Liver (tissue), 9 donors: Measurements from ENCODE around the gene RABEP1. TPM values are rescaled to one million over a fixed set of nuclear protein-coding genes. Genes with fewer than 3 reads are reported as not detected.
"Not testable (repeated sequence)": the region's sequence is repeated elsewhere in the genome, so short reads cannot be mapped to it uniquely, and the experiment has no call there.

ENCODE experiments used
- DNase-seq: peaks from one replicate; pipeline ENCODE4 v3.0.0-alpha.2; 2017; ENCODE audit warnings: low spot score
- H3K27ac ChIP-seq, 2 donors: one replicate each; pipeline ENCODE4 v1.7.0; 2013; ENCODE audit warnings: inconsistent platforms in 2 of 2, low read length in 2 of 2, control low read depth in 1 of 2, low read depth in 1 of 2, mild to moderate bottlenecking in 1 of 2
- H3K27me3 ChIP-seq, 4 donors: one replicate each; pipeline versions ENCODE4 v1.6.1 to v1.7.0; 2013; ENCODE audit warnings: low read length in 3 of 4, inconsistent platforms in 1 of 4, mild to moderate bottlenecking in 1 of 4, moderate library complexity in 1 of 4; ENCODE audit not compliant: control insufficient read depth in 4 of 4, insufficient read depth in 4 of 4
- H3K36me3 ChIP-seq, 4 donors: one replicate each; pipeline versions ENCODE4 v1.6.1 to v1.7.0; 2013; ENCODE audit warnings: low read length in 3 of 4, mild to moderate bottlenecking in 3 of 4, low read depth in 1 of 4, moderate library complexity in 1 of 4; ENCODE audit not compliant: control insufficient read depth in 4 of 4, insufficient read depth in 3 of 4
- H3K4me1 ChIP-seq, 4 donors: one replicate each; pipeline versions ENCODE4 v1.6.1 to v1.7.0; 2013; ENCODE audit warnings: low read length in 3 of 4, mild to moderate bottlenecking in 3 of 4, moderate library complexity in 1 of 4; ENCODE audit not compliant: control insufficient read depth in 4 of 4, insufficient read depth in 4 of 4
- H3K4me3 ChIP-seq, 3 donors: one replicate each; pipeline versions ENCODE4 v1.6.1 to v1.7.0; 2013; ENCODE audit warnings: low read length in 3 of 3, control low read depth in 1 of 3, low read depth in 1 of 3, mild to moderate bottlenecking in 1 of 3
- H3K9ac ChIP-seq, 2 donors: one replicate each; pipeline ENCODE4 v1.7.0; 2013; ENCODE audit warnings: low read length in 2 of 2, mild to moderate bottlenecking in 2 of 2, moderate library complexity in 2 of 2, control low read depth in 1 of 2, low read depth in 1 of 2
- H3K9me3 ChIP-seq, 4 donors: one replicate each; pipeline versions ENCODE4 v1.6.1 to v1.7.0; 2013; ENCODE audit warnings: low read length in 3 of 4; ENCODE audit not compliant: control insufficient read depth in 4 of 4
- EGR1 ChIP-seq, 2 donors: IDR thresholded peaks; 2 replicates each; pipeline ENCODE4 v1.6.1; 2016 to 2018; ENCODE audit warnings: antibody characterized with exemption in 2 of 2, low read depth in 2 of 2
- FOXA1 ChIP-seq: IDR thresholded peaks from 2 replicates; pipeline ENCODE4 v1.6.1; 2016; ENCODE audit warnings: antibody characterized with exemption
- FOXA2 ChIP-seq: IDR thresholded peaks from 2 replicates; pipeline ENCODE4 v1.6.1; 2016; ENCODE audit warnings: antibody characterized with exemption
- GABPA ChIP-seq, 2 donors: IDR thresholded peaks in 1 of 2; conservative IDR thresholded peaks in 1 of 2; 2 replicates each; pipeline ENCODE4 v1.6.1; 2016; ENCODE audit warnings: antibody characterized with exemption in 2 of 2, mild to moderate bottlenecking in 1 of 2, moderate library complexity in 1 of 2
- HNF4A ChIP-seq, 2 donors: conservative IDR thresholded peaks; 2 replicates each; pipeline ENCODE4 v1.6.1; 2016; ENCODE audit warnings: antibody characterized with exemption in 2 of 2, mild to moderate bottlenecking in 2 of 2
- JUND ChIP-seq, 2 donors: IDR thresholded peaks; 2 replicates each; pipeline ENCODE4 v1.6.1; 2016; ENCODE audit warnings: antibody characterized with exemption in 2 of 2
- NR2F2 ChIP-seq: IDR thresholded peaks from 2 replicates; pipeline ENCODE4 v1.6.1; 2016; ENCODE audit warnings: antibody characterized with exemption
- RAD21 ChIP-seq, 2 donors: IDR thresholded peaks; 2 replicates each; pipeline ENCODE4 v1.6.1; 2016; ENCODE audit warnings: antibody characterized with exemption in 2 of 2, mild to moderate bottlenecking in 2 of 2
- RXRA ChIP-seq, 2 donors: IDR thresholded peaks; 2 replicates each; pipeline ENCODE4 v1.6.1; 2017 to 2018; ENCODE audit warnings: antibody characterized with exemption in 2 of 2, mild to moderate bottlenecking in 1 of 2
- TAF1 ChIP-seq: conservative IDR thresholded peaks from 2 replicates; pipeline ENCODE4 v1.6.1; 2016; ENCODE audit warnings: antibody characterized with exemption, mild to moderate bottlenecking
- WGBS: extraction: QIAGEN DNeasy Blood & Tissue Kit; methylation state at CpG from one replicate; pipeline ENCODE4 v1.1.7; 2013; 5-methylcytosine and 5-hydroxymethylcytosine counted together
- polyA plus RNA-seq, 2 donors: library from polyadenylated mRNA; stranded (reverse) in 1 of 2; unstranded in 1 of 2; fragments of 200-250 nt in 1 of 2; fragments of >200 nt in 1 of 2; fragmentation: Nextera tagmentation in 1 of 2; extraction: Ambion mirVana in 1 of 2; gene quantifications; one replicate each; pipeline versions ENCODE4 v1.2.1 to v1.2.3, GENCODE V29; 2013 to 2015
- total RNA-seq, 2 donors: library from RNA; depleted of rRNA; stranded (reverse); fragments of >200 nt; gene quantifications; one replicate each; pipeline ENCODE4 v1.2.3, GENCODE V29; 2014
- TF ChIP-seq, protein P1 (sequence below): IDR thresholded peaks from 2 replicates; pipeline ENCODE4 v1.6.1; 2016; ENCODE audit warnings: antibody characterized with exemption, mild to moderate bottlenecking
- TF ChIP-seq, protein P2 (sequence below): fragments of 150-350 bp; IDR thresholded peaks from 2 replicates; pipeline ENCODE4 v1.5.1; 2017; ENCODE audit warnings: improper control_type of control experiment, low read depth, low read length; ENCODE audit not compliant: missing input control
- TF ChIP-seq, protein P3 (sequence below): IDR thresholded peaks from 2 replicates; pipeline ENCODE4 v1.6.1; 2016; ENCODE audit warnings: antibody characterized with exemption
- donor health status: healthy.
- donor health status: healthy.
- donor health status: healthy.
- donor health status: healthy.
- donor health status: healthy.

Gene RABEP1
- total and polyA plus RNA-seq, 4 donors: 13.3 to 26.6 (median 20.6) TPM

DNA sequence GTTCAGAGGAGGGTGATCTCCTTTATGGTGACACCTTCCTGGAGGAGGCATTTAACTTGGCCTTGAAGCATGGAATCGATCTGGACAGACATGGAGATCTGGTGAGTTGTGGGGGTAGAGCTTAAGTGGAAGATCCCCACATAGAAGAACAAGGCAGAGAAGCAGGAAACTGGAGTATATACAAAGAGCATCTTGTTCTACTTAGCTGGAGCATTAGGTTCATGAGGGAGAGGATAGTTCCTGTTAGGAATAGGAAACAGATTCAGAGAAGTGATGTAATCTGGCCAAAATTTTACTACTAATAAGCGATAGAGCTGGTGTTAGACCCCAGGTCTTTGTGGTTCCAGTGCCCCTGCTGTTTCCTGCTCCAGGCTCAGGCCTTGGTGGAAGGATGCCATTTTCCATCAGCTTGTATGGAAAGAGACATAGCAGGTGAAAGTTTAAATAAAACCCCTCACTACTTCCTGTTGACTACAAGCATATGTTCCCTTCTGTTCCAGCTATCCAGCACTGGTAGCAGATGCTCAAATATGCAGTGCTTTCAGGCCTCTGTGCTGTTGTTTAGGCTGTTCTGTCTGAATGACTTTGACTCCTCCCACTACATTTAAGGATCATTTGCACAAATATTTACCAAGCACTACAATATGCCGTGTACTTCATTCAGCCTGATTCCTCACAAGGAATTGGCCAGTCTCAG is 147.3 kb downstream of the RABEP1 start (continued):
- TF ChIP-seq, protein P1, sequence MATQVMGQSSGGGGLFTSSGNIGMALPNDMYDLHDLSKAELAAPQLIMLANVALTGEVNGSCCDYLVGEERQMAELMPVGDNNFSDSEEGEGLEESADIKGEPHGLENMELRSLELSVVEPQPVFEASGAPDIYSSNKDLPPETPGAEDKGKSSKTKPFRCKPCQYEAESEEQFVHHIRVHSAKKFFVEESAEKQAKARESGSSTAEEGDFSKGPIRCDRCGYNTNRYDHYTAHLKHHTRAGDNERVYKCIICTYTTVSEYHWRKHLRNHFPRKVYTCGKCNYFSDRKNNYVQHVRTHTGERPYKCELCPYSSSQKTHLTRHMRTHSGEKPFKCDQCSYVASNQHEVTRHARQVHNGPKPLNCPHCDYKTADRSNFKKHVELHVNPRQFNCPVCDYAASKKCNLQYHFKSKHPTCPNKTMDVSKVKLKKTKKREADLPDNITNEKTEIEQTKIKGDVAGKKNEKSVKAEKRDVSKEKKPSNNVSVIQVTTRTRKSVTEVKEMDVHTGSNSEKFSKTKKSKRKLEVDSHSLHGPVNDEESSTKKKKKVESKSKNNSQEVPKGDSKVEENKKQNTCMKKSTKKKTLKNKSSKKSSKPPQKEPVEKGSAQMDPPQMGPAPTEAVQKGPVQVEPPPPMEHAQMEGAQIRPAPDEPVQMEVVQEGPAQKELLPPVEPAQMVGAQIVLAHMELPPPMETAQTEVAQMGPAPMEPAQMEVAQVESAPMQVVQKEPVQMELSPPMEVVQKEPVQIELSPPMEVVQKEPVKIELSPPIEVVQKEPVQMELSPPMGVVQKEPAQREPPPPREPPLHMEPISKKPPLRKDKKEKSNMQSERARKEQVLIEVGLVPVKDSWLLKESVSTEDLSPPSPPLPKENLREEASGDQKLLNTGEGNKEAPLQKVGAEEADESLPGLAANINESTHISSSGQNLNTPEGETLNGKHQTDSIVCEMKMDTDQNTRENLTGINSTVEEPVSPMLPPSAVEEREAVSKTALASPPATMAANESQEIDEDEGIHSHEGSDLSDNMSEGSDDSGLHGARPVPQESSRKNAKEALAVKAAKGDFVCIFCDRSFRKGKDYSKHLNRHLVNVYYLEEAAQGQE: no peak
- TF ChIP-seq RAD21 (IDR thresholded peaks at IDR 0.05) (no peak), RXRA (IDR thresholded peaks at IDR 0.05) (no peak), JUND (IDR thresholded peaks at IDR 0.05) (no peak)
- TF ChIP-seq, protein P2, sequence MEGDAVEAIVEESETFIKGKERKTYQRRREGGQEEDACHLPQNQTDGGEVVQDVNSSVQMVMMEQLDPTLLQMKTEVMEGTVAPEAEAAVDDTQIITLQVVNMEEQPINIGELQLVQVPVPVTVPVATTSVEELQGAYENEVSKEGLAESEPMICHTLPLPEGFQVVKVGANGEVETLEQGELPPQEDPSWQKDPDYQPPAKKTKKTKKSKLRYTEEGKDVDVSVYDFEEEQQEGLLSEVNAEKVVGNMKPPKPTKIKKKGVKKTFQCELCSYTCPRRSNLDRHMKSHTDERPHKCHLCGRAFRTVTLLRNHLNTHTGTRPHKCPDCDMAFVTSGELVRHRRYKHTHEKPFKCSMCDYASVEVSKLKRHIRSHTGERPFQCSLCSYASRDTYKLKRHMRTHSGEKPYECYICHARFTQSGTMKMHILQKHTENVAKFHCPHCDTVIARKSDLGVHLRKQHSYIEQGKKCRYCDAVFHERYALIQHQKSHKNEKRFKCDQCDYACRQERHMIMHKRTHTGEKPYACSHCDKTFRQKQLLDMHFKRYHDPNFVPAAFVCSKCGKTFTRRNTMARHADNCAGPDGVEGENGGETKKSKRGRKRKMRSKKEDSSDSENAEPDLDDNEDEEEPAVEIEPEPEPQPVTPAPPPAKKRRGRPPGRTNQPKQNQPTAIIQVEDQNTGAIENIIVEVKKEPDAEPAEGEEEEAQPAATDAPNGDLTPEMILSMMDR: no peak

DNA sequence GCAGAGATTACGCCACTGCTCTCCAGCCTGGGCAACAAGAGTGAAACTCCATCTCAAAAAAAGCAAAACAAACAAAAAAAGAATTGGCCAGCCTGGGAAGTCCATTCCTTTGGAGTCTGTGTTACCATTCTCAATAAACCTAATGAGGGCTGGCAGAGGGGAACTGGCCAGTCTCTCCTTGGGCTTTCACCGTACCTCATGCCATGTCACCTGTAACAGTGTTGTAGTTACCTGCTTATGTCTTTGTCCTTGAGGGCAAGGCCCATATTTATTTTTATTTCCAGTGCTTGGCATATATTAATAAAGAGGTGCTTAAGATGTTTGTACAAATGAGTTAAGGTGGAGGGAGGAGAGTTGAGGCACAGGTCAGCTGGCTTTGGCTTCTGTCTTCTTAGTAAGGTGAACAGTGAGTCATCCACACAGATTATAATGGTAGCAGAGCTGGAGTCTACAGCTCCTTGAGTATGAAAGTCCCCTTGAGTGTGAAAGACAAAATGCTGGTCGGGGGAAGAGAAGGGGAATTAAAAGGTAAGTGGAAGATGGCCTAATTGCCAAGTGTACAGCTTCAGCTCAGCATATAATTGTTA is 148.4 kb downstream of the RABEP1 start:
- 83% methylated on average over 3 of the region's 3 CpGs for WGBS
- no peaks in the 10 kb centered on the region for H3K4me1 ChIP-seq
- TF ChIP-seq TAF1 (no peak), FOXA2 (no peak), FOXA1 (no peak), GABPA (IDR thresholded peaks at IDR 0.05 in 1 of 2, conservative IDR thresholded peaks at IDR 0.05 in 1 of 2) (no peak), RXRA (IDR thresholded peaks at IDR 0.05) (no peak), RAD21 (IDR thresholded peaks at IDR 0.05) (no peak), NR2F2 (no peak), HNF4A (conservative IDR thresholded peaks at IDR 0.05) (no peak), EGR1 (IDR thresholded peaks at IDR 0.05; ENCODE audit: low read depth in 2 of 2) (no peak)
- TF ChIP-seq, protein P3, sequence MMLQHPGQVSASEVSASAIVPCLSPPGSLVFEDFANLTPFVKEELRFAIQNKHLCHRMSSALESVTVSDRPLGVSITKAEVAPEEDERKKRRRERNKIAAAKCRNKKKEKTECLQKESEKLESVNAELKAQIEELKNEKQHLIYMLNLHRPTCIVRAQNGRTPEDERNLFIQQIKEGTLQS: no peak
- no peak for DNase-seq
- no peaks in the 10 kb centered on the region for H3K27me3 ChIP-seq
- H3K4me3 ChIP-seq: no peak overlapping the region
- H3K9me3 ChIP-seq: no peaks in the 10 kb centered on the region
- no peak overlapping the region for H3K9ac ChIP-seq
- H3K36me3 ChIP-seq: peaks cover 9 to 78% (median 67%) of the 10 kb centered on the region in 4 donors
- no peak overlapping the region for H3K27ac ChIP-seq

DNA sequence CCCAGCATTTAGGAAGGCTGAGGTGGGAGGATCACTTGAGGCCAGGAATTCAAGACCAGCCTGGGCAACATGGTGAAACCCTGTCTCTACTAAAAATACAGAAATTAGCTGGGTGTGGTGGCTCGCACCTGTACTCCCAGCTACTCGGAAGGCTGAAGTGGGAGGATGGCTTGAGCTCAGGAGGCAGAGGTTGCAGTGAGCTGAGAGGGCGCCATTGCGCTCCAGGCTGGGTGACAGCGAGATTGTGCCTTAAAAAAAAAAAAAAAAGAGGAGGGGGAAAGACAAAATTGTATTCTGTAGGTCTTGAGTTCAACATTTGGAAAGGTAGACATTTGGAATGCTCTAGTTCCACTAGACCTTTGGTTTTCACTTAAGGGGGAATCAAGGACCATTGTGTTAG is 149.2 kb downstream of the RABEP1 start:
- H3K27ac ChIP-seq, H3K4me1 ChIP-seq: not testable (repeated sequence)

More for the DNA sequence above, 149.2 kb downstream of the RABEP1 start:
- not testable (repeated sequence) for H3K9me3 ChIP-seq, H3K9ac ChIP-seq, H3K4me3 ChIP-seq, H3K27me3 ChIP-seq, DNase-seq
- WGBS: 93% methylated on average over 5 of the region's 5 CpGs
- H3K36me3 ChIP-seq: peaks cover 8 to 71% (median 61%) of the 10 kb centered on the region in 4 donors
